Stimulated activated naive B cell treated with anti-CD40 and anti-IgM and Interleukin-4, amounts not matched to agents 10 μg/mL and 1 μg/mL and 100 μg/mL, for 72 hours (primary cell): ENCODE measurements around the gene PLAAT4.
"Not testable (repeated sequence)": the region's sequence is repeated elsewhere in the genome, so short reads cannot be mapped to it uniquely, and the experiment has no call there.

Experiments
- ATAC-seq, 2 donors: fragments of 150-1000 bp; cut with Tn5 transposase; replicated peaks; 2 replicates each; pipeline ENCODE4 v1.10.0; 2021; ENCODE audit warnings: moderate library complexity in 1 of 2
- DNase-seq: peaks from one replicate; pipeline ENCODE4 v3.0.0; 2021
- H3K27ac Mint-ChIP-seq: one replicate; pipeline ENCODE4 v1.8.0; 2022; ENCODE audit warnings: mild to moderate bottlenecking, mixed read lengths
- H3K27me3 Mint-ChIP-seq, 2 donors: one replicate each; pipeline ENCODE4 v1.8.0; 2022; ENCODE audit warnings: mixed read lengths in 2 of 2
- H3K36me3 Mint-ChIP-seq, 2 donors: one replicate each; pipeline ENCODE4 v1.8.0; 2022; ENCODE audit warnings: mixed read lengths in 2 of 2, mild to moderate bottlenecking in 1 of 2
- H3K4me1 Mint-ChIP-seq, 2 donors: one replicate each; pipeline ENCODE4 v1.8.0; 2022; ENCODE audit warnings: mixed read lengths in 2 of 2, mild to moderate bottlenecking in 1 of 2
- H3K4me3 Mint-ChIP-seq, 2 donors: one replicate each; pipeline ENCODE4 v1.8.0; 2022; ENCODE audit warnings: mild to moderate bottlenecking in 2 of 2, mixed read lengths in 2 of 2, moderate library complexity in 1 of 2
- H3K9me3 Mint-ChIP-seq, 2 donors: one replicate each; pipeline ENCODE4 v1.8.0; 2022; ENCODE audit warnings: mixed read lengths in 2 of 2, mild to moderate bottlenecking in 1 of 2

PLAAT4 gene

GRCh38 chr11:63520606-63521170 is 15.9 kb upstream of the PLAAT4 start:
- no peak for ATAC-seq
- DNase-seq = no peak
- Mint-ChIP-seq H3K27me3 (peaks cover 8 to 13% of the 10 kb centered on the region in 2 donors), H3K27ac (no peak overlapping the region), H3K4me1 (no peaks in the 10 kb centered on the region), H3K36me3 (peaks cover 0 to 3% of the 10 kb centered on the region in 2 donors), H3K4me3 (no peak overlapping the region), H3K9me3 (peaks cover 11 to 14% of the 10 kb centered on the region in 2 donors)

GRCh38 chr11:63521896-63522295 is 14.7 kb upstream of the PLAAT4 start:
- H3K9me3 Mint-ChIP-seq = peaks cover 11 to 14% of the 10 kb centered on the region in 2 donors
- H3K4me1 Mint-ChIP-seq = no peaks in the 10 kb centered on the region
- ATAC-seq (no peak), DNase-seq (no peak)
- peaks cover 0 to 3% of the 10 kb centered on the region in 2 donors for H3K36me3 Mint-ChIP-seq
- peaks cover 8 to 13% of the 10 kb centered on the region in 2 donors for H3K27me3 Mint-ChIP-seq
- H3K27ac Mint-ChIP-seq = no peak overlapping the region
- H3K4me3 Mint-ChIP-seq = no peak overlapping the region

GRCh38 chr11:63523151-63523550 is 13.5 kb upstream of the PLAAT4 start:
- Mint-ChIP-seq H3K4me3 (no peak overlapping the region), H3K36me3 (peaks cover 0 to 3% of the 10 kb centered on the region in 2 donors), H3K27me3 (peaks cover 13 to 14% of the 10 kb centered on the region in 2 donors), H3K27ac (no peak overlapping the region), H3K4me1 (no peaks in the 10 kb centered on the region), H3K9me3 (peaks cover 11 to 14% of the 10 kb centered on the region in 2 donors)
- DNase-seq (no peak), ATAC-seq (no peak)

- H3K4me1 Mint-ChIP-seq = peaks cover 9 to 15% of the 10 kb centered on the region in 2 donors
Measured at GRCh38 chr11:63527667-63528066, 8.9 kb upstream of the PLAAT4 start.

GRCh38 chr11:63528156-63528555 is 8.5 kb upstream of the PLAAT4 start:
- H3K4me1 Mint-ChIP-seq = peaks cover 9 to 15% of the 10 kb centered on the region in 2 donors
- not testable (repeated sequence) for H3K36me3 Mint-ChIP-seq, DNase-seq, H3K27ac Mint-ChIP-seq, ATAC-seq, H3K4me3 Mint-ChIP-seq, H3K9me3 Mint-ChIP-seq
- peaks cover 8 to 20% of the 10 kb centered on the region in 2 donors for H3K27me3 Mint-ChIP-seq

More at GRCh38 chr11:63527667-63528066, 8.9 kb upstream of the PLAAT4 start:
- H3K36me3 Mint-ChIP-seq = no peaks in the 10 kb centered on the region
- no peak overlapping the region for H3K27ac Mint-ChIP-seq
- peaks cover 9 to 20% of the 10 kb centered on the region in 2 donors for H3K27me3 Mint-ChIP-seq
- H3K9me3 Mint-ChIP-seq = peaks cover 5 to 8% of the 10 kb centered on the region in 2 donors
- DNase-seq (no peak), ATAC-seq (no peak)
- H3K4me3 Mint-ChIP-seq = no peak overlapping the region

- H3K36me3 Mint-ChIP-seq, H3K27ac Mint-ChIP-seq, ATAC-seq, H3K9me3 Mint-ChIP-seq, DNase-seq, H3K4me3 Mint-ChIP-seq: not testable (repeated sequence)
- peaks cover 1 to 13% of the 10 kb centered on the region in 2 donors for H3K27me3 Mint-ChIP-seq
- peaks cover 9 to 15% of the 10 kb centered on the region in 2 donors for H3K4me1 Mint-ChIP-seq
Measured at GRCh38 chr11:63528729-63529278, 7.8 kb upstream of the PLAAT4 start.

- Mint-ChIP-seq H3K4me1 (peaks cover 9 to 15% of the 10 kb centered on the region in 2 donors), H3K27me3 (peaks cover 0 to 12% of the 10 kb centered on the region in 2 donors)
- not testable (repeated sequence) for H3K36me3 Mint-ChIP-seq, H3K4me3 Mint-ChIP-seq, H3K9me3 Mint-ChIP-seq, H3K27ac Mint-ChIP-seq, DNase-seq, ATAC-seq
Measured at GRCh38 chr11:63529373-63529772, 7.2 kb upstream of the PLAAT4 start.

- H3K4me3 Mint-ChIP-seq = no peak overlapping the region
- H3K27ac Mint-ChIP-seq = no peak overlapping the region
- ATAC-seq = no peak
- DNase-seq = no peak
- peaks cover 10 to 15% of the 10 kb centered on the region in 2 donors for H3K4me1 Mint-ChIP-seq
- peaks cover 0 to 12% of the 10 kb centered on the region in 2 donors for H3K27me3 Mint-ChIP-seq
- no peaks in the 10 kb centered on the region for H3K36me3 Mint-ChIP-seq
- no peaks in the 10 kb centered on the region for H3K9me3 Mint-ChIP-seq
Measured at GRCh38 chr11:63530021-63530420, 6.6 kb upstream of the PLAAT4 start.

GRCh38 chr11:63531074-63531792 is 5.4 kb upstream of the PLAAT4 start:
- H3K4me3 Mint-ChIP-seq, DNase-seq, H3K36me3 Mint-ChIP-seq, H3K27ac Mint-ChIP-seq, H3K9me3 Mint-ChIP-seq: not testable (repeated sequence)
- Mint-ChIP-seq H3K4me1 (peaks cover 11 to 20% of the 10 kb centered on the region in 2 donors), H3K27me3 (peaks cover 0 to 12% of the 10 kb centered on the region in 2 donors)
- ATAC-seq = peak; percentile 94 to 97

- no peak overlapping the region for H3K4me3 Mint-ChIP-seq
- no peak for ATAC-seq
- DNase-seq = no peak
Measured at GRCh38 chr11:63532117-63532516, 4.5 kb upstream of the PLAAT4 start.

GRCh38 chr11:63532799-63533475 is 3.7 kb upstream of the PLAAT4 start:
- DNase-seq = no peak
- H3K27me3 Mint-ChIP-seq = peaks cover 0 to 5% of the 10 kb centered on the region in 2 donors
- peaks cover 24 to 37% of the 10 kb centered on the region in 2 donors for H3K4me1 Mint-ChIP-seq
- no peaks in the 10 kb centered on the region for H3K9me3 Mint-ChIP-seq
- no peak overlapping the region for H3K27ac Mint-ChIP-seq
- no peak overlapping the region for H3K4me3 Mint-ChIP-seq
- ATAC-seq = no peak
- no peaks in the 10 kb centered on the region for H3K36me3 Mint-ChIP-seq

More at GRCh38 chr11:63532117-63532516, 4.5 kb upstream of the PLAAT4 start:
- Mint-ChIP-seq H3K36me3 (no peaks in the 10 kb centered on the region), H3K9me3 (no peaks in the 10 kb centered on the region), H3K4me1 (peaks cover 16 to 29% of the 10 kb centered on the region in 2 donors), H3K27me3 (peaks cover 0 to 12% of the 10 kb centered on the region in 2 donors), H3K27ac (no peak overlapping the region)

GRCh38 chr11:63534076-63534475 is 2.5 kb upstream of the PLAAT4 start:
- H3K4me3 Mint-ChIP-seq = no peak overlapping the region
- H3K27ac Mint-ChIP-seq = no peak overlapping the region
- no peaks in the 10 kb centered on the region for H3K36me3 Mint-ChIP-seq
- H3K9me3 Mint-ChIP-seq = no peaks in the 10 kb centered on the region
- H3K4me1 Mint-ChIP-seq = peaks cover 29 to 44% of the 10 kb centered on the region in 2 donors
- no peak for DNase-seq
- H3K27me3 Mint-ChIP-seq = peaks cover 0 to 2% of the 10 kb centered on the region in 2 donors
- no peak for ATAC-seq

GRCh38 chr11:63534895-63535461 is 1.6 kb upstream of the PLAAT4 start:
- ATAC-seq = peak in 1 of 2 donors; percentile 33
- H3K4me1 Mint-ChIP-seq = peaks cover 29 to 44% of the 10 kb centered on the region in 2 donors
- no peak overlapping the region for H3K27ac Mint-ChIP-seq
- H3K36me3 Mint-ChIP-seq = no peaks in the 10 kb centered on the region
- H3K27me3 Mint-ChIP-seq = no peaks in the 10 kb centered on the region
- DNase-seq = no peak
- H3K9me3 Mint-ChIP-seq = no peaks in the 10 kb centered on the region
- H3K4me3 Mint-ChIP-seq = no peak overlapping the region

GRCh38 chr11:63535734-63536133 is 874 bp upstream of the PLAAT4 start:
- Mint-ChIP-seq H3K4me1 (peaks cover 29 to 50% of the 10 kb centered on the region in 2 donors), H3K36me3 (no peaks in the 10 kb centered on the region), H3K4me3 (peak overlapping the region in 1 of 2 donors; percentile 77), H3K27me3 (no peaks in the 10 kb centered on the region), H3K27ac (no peak overlapping the region), H3K9me3 (no peaks in the 10 kb centered on the region)
- no peak for DNase-seq
- ATAC-seq = no peak
